Fibroblast of lung (primary cell): ENCODE data around the gene ARL15. TPM values are rescaled to one million over a fixed set of nuclear protein-coding genes. Genes with fewer than 3 reads are reported as not detected.
"Not testable (repeated sequence)": the region's sequence is repeated elsewhere in the genome, so short reads cannot be mapped to it uniquely, and the experiment has no call there.

Experiments
- DNase-seq, 2 donors: peaks; one replicate each; pipeline versions ENCODE4 v3.0.0 to v3.0.0-alpha.2; 2010; ENCODE audit warnings: low read depth in 2 of 2
- H2AFZ ChIP-seq: 2 replicates; pipeline ENCODE4 v1.5.1; 2012; ENCODE audit warnings: low read length, control low read depth, inconsistent platforms
- H3K27ac ChIP-seq: 2 replicates; pipeline ENCODE4 v1.5.1; 2011; ENCODE audit warnings: low read length, control low read depth; ENCODE audit not compliant: insufficient read depth
- H3K27me3 ChIP-seq: 2 replicates; pipeline ENCODE4 v1.5.1; 2011; ENCODE audit warnings: mild to moderate bottlenecking, low read length; ENCODE audit not compliant: control insufficient read depth, insufficient read depth
- H3K36me3 ChIP-seq: 2 replicates; pipeline ENCODE4 v1.5.1; 2011; ENCODE audit warnings: low read length; ENCODE audit not compliant: control insufficient read depth, insufficient read depth
- H3K4me1 ChIP-seq: 2 replicates; pipeline ENCODE4 v1.5.1; 2011; ENCODE audit warnings: low read length; ENCODE audit not compliant: control insufficient read depth, insufficient read depth; ENCODE audit errors: extremely low read depth
- H3K4me2 ChIP-seq: 2 replicates; pipeline ENCODE4 v1.5.1; 2011; ENCODE audit warnings: low read length, control low read depth; ENCODE audit not compliant: insufficient read depth; ENCODE audit errors: extremely low read depth
- H3K4me3 ChIP-seq, 4 experiments: fragments of 200-600 bp in 1 of 4; sonication (generic) in 1 of 4; replicated peaks in 1 of 4; 2 replicates each; pipeline ENCODE4 v1.5.1; 2011 to 2016; ENCODE audit warnings: low read length in 4 of 4, low read depth in 3 of 4, mild to moderate bottlenecking in 3 of 4, control low read depth in 2 of 4, inconsistent platforms in 1 of 4, mixed read lengths in 1 of 4; ENCODE audit not compliant: insufficient read depth in 1 of 4; ENCODE audit errors: control extremely low read depth in 1 of 4
- H3K79me2 ChIP-seq: 2 replicates; pipeline ENCODE4 v1.5.1; 2012; ENCODE audit warnings: mild to moderate bottlenecking, low read length, inconsistent platforms; ENCODE audit not compliant: control insufficient read depth, insufficient read depth
- H3K9ac ChIP-seq: 2 replicates; pipeline ENCODE4 v1.5.1; 2011; ENCODE audit warnings: mild to moderate bottlenecking, low read length, control low read depth; ENCODE audit not compliant: insufficient read depth
- H3K9me3 ChIP-seq: 2 replicates; pipeline ENCODE4 v1.5.1; 2012; ENCODE audit warnings: low read depth, low read length; ENCODE audit not compliant: control insufficient read depth, insufficient read depth
- H4K20me1 ChIP-seq: 2 replicates; pipeline ENCODE4 v1.5.1; 2011; ENCODE audit warnings: low read length; ENCODE audit not compliant: control insufficient read depth, insufficient read depth; ENCODE audit errors: extremely low read depth
- CTCF ChIP-seq, 2 donors: IDR thresholded peaks in 1 of 2; conservative IDR thresholded peaks in 1 of 2; 1 replicate in 1 of 2; 2 replicates in 1 of 2; pipeline ENCODE4 v1.5.1; 2011 to 2012; ENCODE audit warnings: low read length in 2 of 2, control low read depth in 1 of 2, inconsistent platforms in 1 of 2, low read depth in 1 of 2, mild to moderate bottlenecking in 1 of 2
- EZH2 ChIP-seq: IDR thresholded peaks from 2 replicates; pipeline ENCODE4 v1.5.1; 2012; ENCODE audit warnings: low read length, control low read depth, mild to moderate bottlenecking; ENCODE audit errors: missing control alignments
- polyA minus RNA-seq: library from RNA; depleted of rRNA, polyadenylated mRNA; stranded (reverse); fragments of >200 nt; gene quantifications from 2 replicates; pipeline ENCODE4 v1.2.3, GENCODE V29; 2011; ENCODE audit warnings: low replicate concordance
- polyA plus RNA-seq, 2 donors: library from polyadenylated mRNA; depleted of rRNA in 1 of 2; stranded (reverse) in 1 of 2; unstranded in 1 of 2; fragments of >200 nt; gene quantifications; 2 replicates each; pipeline ENCODE4 v1.2.1, GENCODE V29; 2011 to 2012; ENCODE audit warnings: missing spikeins in 1 of 2
- total RNA-seq: library from RNA; depleted of rRNA; stranded (reverse); fragments of >200 nt; gene quantifications from 2 replicates; pipeline ENCODE4 v1.2.1, GENCODE V29; 2014

The ARL15 gene
- total RNA-seq (20.5 and 28.7 TPM in 2 replicates), polyA plus RNA-seq (16.3 and 20.6 TPM in 2 replicates), polyA minus RNA-seq (12.0 and 23.5 TPM in 2 replicates)
- polyA plus RNA-seq (2012), result 12.7 and 16.5 TPM in 2 replicates

- Histone ChIP-seq H4K20me1 (no peaks in the 10 kb centered on the region), H3K4me2 (peak within 1 kb of the TSS; percentile 100), H3K27me3 (no peaks in the 10 kb centered on the region), H3K79me2 (peaks cover 6% of the 10 kb centered on the region), H3K36me3 (no peaks in the 10 kb centered on the region), H3K9ac (peak within 1 kb of the TSS; percentile 81), H2AFZ (peak within 1 kb of the TSS; percentile 96), H3K4me1 (peaks cover 3% of the 10 kb centered on the region), H3K4me3 (peak within 1 kb of the TSS; percentile 75 to 90 (median 89)), H3K27ac (peak within 1 kb of the TSS; percentile 85), H3K9me3 (no peaks in the 10 kb centered on the region)
- DNase-seq, result peak; percentile 96 to 97
- TF ChIP-seq CTCF (conservative IDR thresholded peaks at IDR 0.05 in 1 of 2, IDR thresholded peaks at IDR 0.05 in 1 of 2; ENCODE audit: low read depth in 1 of 2, low read length in 2 of 2) (no peak), EZH2 (no peak)
Observed at GRCh38 chr5:54310433-54311175, at the start of gene ARL15. TSS of gene ARL15 (minus strand) at chr5:54310573.

DNA sequence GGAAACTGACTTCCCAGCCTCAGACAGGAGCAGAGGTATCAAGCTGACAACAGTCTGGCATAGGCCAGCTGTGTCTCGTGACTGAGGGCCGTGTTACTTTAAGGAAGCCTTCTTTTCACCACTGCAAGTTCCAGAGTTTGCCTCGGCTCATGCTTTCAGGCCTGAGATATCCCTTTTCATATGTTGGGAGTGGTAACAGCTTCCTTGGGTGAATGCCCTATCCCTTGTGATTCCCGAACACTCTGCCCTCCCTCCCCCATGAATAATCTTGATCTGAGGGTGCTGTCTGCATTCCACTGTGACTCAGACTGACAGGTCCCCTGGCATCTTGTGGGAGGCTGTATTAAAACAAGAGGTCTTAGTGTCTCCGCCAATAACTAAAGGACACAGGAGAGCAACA lies 49.7 kb upstream of the ARL15 start:
- H3K4me2 ChIP-seq, result no peak overlapping the region
- no peak overlapping the region for H3K9ac ChIP-seq
- H3K4me3 ChIP-seq, result no peak overlapping the region
- H3K9me3 ChIP-seq, result no peaks in the 10 kb centered on the region
- no peaks in the 10 kb centered on the region for H3K79me2 ChIP-seq
- H4K20me1 ChIP-seq, result no peaks in the 10 kb centered on the region
- H3K4me1 ChIP-seq, result no peaks in the 10 kb centered on the region
- H2AFZ ChIP-seq, result peak overlapping the region; percentile 46
- no peaks in the 10 kb centered on the region for H3K27me3 ChIP-seq
- DNase-seq, result peak; percentile 16 to 85
- H3K36me3 ChIP-seq, result no peaks in the 10 kb centered on the region
- no peak for TF ChIP-seq EZH2
- no peak for TF ChIP-seq CTCF (conservative IDR thresholded peaks at IDR 0.05 in 1 of 2, IDR thresholded peaks at IDR 0.05 in 1 of 2; ENCODE audit: low read depth in 1 of 2, low read length in 2 of 2)
- H3K27ac ChIP-seq, result no peak overlapping the region

GRCh38 chr5:54357408-54358058 lies 47.2 kb upstream of the ARL15 start:
- no peaks in the 10 kb centered on the region for H3K9me3 ChIP-seq
- no peak overlapping the region for H3K9ac ChIP-seq
- H3K4me2 ChIP-seq, result no peak overlapping the region
- DNase-seq, result no peak
- no peaks in the 10 kb centered on the region for H3K27me3 ChIP-seq
- no peaks in the 10 kb centered on the region for H3K4me1 ChIP-seq
- H3K4me3 ChIP-seq, result no peak overlapping the region
- no peak overlapping the region for H3K27ac ChIP-seq
- no peak overlapping the region for H2AFZ ChIP-seq
- TF ChIP-seq EZH2 (no peak), CTCF (conservative IDR thresholded peaks at IDR 0.05 in 1 of 2, IDR thresholded peaks at IDR 0.05 in 1 of 2; ENCODE audit: low read depth in 1 of 2, low read length in 2 of 2) (no peak)
- no peaks in the 10 kb centered on the region for H3K36me3 ChIP-seq
- no peaks in the 10 kb centered on the region for H3K79me2 ChIP-seq
- no peaks in the 10 kb centered on the region for H4K20me1 ChIP-seq

DNA sequence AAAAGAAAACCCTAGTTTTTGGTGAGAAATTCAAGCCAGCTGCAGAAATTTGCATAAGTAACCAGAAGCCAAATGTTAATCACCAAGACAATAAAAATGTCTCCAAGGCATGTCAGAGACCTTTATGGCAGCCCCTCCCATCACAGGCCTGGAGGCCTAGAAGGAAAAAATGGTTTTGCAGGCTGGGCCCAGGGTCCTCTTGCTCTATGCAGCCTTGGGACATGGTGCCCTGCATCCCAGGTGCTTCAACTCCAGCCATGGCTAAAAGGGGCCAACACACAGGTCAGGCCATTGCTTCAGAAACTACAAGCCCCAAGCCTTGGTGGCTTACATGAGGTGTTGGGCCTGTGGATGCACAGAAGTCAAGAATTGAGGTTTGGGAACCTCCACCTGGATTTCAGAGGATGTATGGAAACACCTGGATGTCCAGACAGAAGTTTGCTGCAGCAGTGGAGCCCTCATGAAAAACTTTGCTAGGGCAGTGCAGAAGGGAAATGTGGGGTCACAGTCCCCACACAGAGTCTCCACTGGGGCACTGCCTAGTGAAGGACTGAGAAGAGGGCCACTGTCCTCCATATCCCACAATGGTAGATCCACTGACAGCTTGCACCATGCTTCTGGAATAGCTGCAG lies 43.7 kb upstream of the ARL15 start:
- not testable (repeated sequence) for H3K9me3 ChIP-seq

More for the DNA sequence above, 43.7 kb upstream of the ARL15 start:
- not testable (repeated sequence) for H4K20me1 ChIP-seq, H3K79me2 ChIP-seq, H3K27ac ChIP-seq, DNase-seq, H3K27me3 ChIP-seq, H3K9ac ChIP-seq, H3K36me3 ChIP-seq, H3K4me1 ChIP-seq, H3K4me3 ChIP-seq, H2AFZ ChIP-seq, H3K4me2 ChIP-seq
